Keratinocyte (primary cell): ENCODE results near the gene CACNA1C. TPM values are rescaled to one million over a fixed set of nuclear protein-coding genes. Genes with fewer than 3 reads are reported as not detected.

Experiments used
- DNase-seq: peaks from one replicate; pipeline ENCODE4 v3.0.0-alpha.2; 2011; ENCODE audit warnings: low read depth, missing footprints, low spot score
- FAIRE-seq: peaks from 2 replicates; lab custom pipeline; 2011; peaks lifted over from hg19 to GRCh38; lab: Jason Lieb, UNC
- H2AFZ ChIP-seq: 2 replicates; pipeline ENCODE4 v1.6.0; 2012; ENCODE audit warnings: low read length, control low read depth, inconsistent platforms; ENCODE audit not compliant: control insufficient read depth
- H3K27ac ChIP-seq: 2 replicates; pipeline ENCODE4 v1.5.1; 2011; ENCODE audit warnings: low read length; ENCODE audit not compliant: control insufficient read depth, insufficient read depth
- H3K27me3 ChIP-seq: 3 replicates; pipeline ENCODE4 v1.6.0; 2011; ENCODE audit warnings: low read length; ENCODE audit not compliant: control insufficient read depth, insufficient read depth; ENCODE audit errors: extremely low read depth
- H3K36me3 ChIP-seq, 2 experiments: 2 replicates in 1 of 2; 3 replicates in 1 of 2; pipeline ENCODE4 v1.5.1; 2011; ENCODE audit warnings: low read length in 2 of 2, mild to moderate bottlenecking in 1 of 2; ENCODE audit not compliant: control insufficient read depth in 2 of 2, insufficient read depth in 2 of 2; ENCODE audit errors: extremely low read depth in 1 of 2
- H3K4me1 ChIP-seq: 3 replicates; pipeline ENCODE4 v1.5.1; 2011; ENCODE audit warnings: low read length; ENCODE audit not compliant: control insufficient read depth, insufficient read depth; ENCODE audit errors: extremely low read depth
- H3K4me2 ChIP-seq: 3 replicates; pipeline ENCODE4 v1.6.0; 2011; ENCODE audit warnings: low read depth, low read length; ENCODE audit not compliant: control insufficient read depth, insufficient read depth; ENCODE audit errors: extremely low read depth
- H3K4me3 ChIP-seq, 3 experiments: fragments of 200-600 bp in 1 of 3; sonication (generic) in 1 of 3; 2 replicates in 2 of 3; 3 replicates in 1 of 3; pipeline ENCODE4 v1.5.1; 2011 to 2016; ENCODE audit warnings: low read length in 3 of 3, mild to moderate bottlenecking in 3 of 3, control low read depth in 2 of 3, inconsistent platforms in 1 of 3, low read depth in 1 of 3, mixed read lengths in 1 of 3, mixed run types in 1 of 3, moderate library complexity in 1 of 3; ENCODE audit not compliant: control insufficient read depth in 2 of 3, insufficient read depth in 2 of 3; ENCODE audit errors: extremely low read depth in 1 of 3
- H3K79me2 ChIP-seq: 2 replicates; pipeline ENCODE4 v1.6.0; 2012; ENCODE audit warnings: low read length; ENCODE audit not compliant: control insufficient read depth, insufficient read depth
- H3K9ac ChIP-seq: 3 replicates; pipeline ENCODE4 v1.6.0; 2011; ENCODE audit warnings: low read length; ENCODE audit not compliant: control insufficient read depth, insufficient read depth; ENCODE audit errors: extremely low read depth
- H3K9me1 ChIP-seq: 3 replicates; pipeline ENCODE4 v1.6.0; 2011; ENCODE audit warnings: low read length; ENCODE audit not compliant: control insufficient read depth, insufficient read depth; ENCODE audit errors: extremely low read depth
- H3K9me3 ChIP-seq: 2 replicates; pipeline ENCODE4 v1.5.1; 2012; ENCODE audit warnings: low read depth, low read length; ENCODE audit not compliant: control insufficient read depth
- H4K20me1 ChIP-seq: 3 replicates; pipeline ENCODE4 v1.6.0; 2011; ENCODE audit warnings: low read length; ENCODE audit not compliant: control insufficient read depth, insufficient read depth; ENCODE audit errors: extremely low read depth
- EZH2 ChIP-seq: IDR thresholded peaks from one replicate; pipeline ENCODE4 v1.6.1; 2012; ENCODE audit warnings: inconsistent platforms, mild to moderate bottlenecking, low read length, moderate library complexity
- dilution Hi-C: fragments of 300-500 bp; cut with MboI; formaldehyde crosslinking; loops from one replicate; pipeline ENCODE4 v1.7.0; 2020; ENCODE audit warnings: low sequenced_read_pairs; ENCODE audit not compliant: extremely low pct_ligation_motif_present
- polyA plus RNA-seq, 5 experiments: library from polyadenylated mRNA; depleted of rRNA in 3 of 5; stranded (reverse) in 3 of 5; stranded (forward) in 1 of 5; unstranded in 1 of 5; fragments of >200 nt; gene quantifications; 1 replicate in 1 of 5; 2 replicates in 3 of 5; 3 replicates in 1 of 5; pipeline versions ENCODE4 v1.2.1 to v1.2.3, GENCODE V29; 2011 to 2012; ENCODE audit warnings: missing spikeins in 2 of 5, low read depth in 1 of 5, low replicate concordance in 1 of 5
- TF ChIP-seq, protein P1 (sequence below), 3 experiments: IDR thresholded peaks in 1 of 3; conservative IDR thresholded peaks in 1 of 3; optimal IDR thresholded peaks in 1 of 3; 2 replicates in 2 of 3; 3 replicates in 1 of 3; pipeline versions ENCODE3 to v1.5.1; 2011; ENCODE audit warnings: low read length in 3 of 3, mild to moderate bottlenecking in 3 of 3, moderate library complexity in 2 of 3, control low read depth in 1 of 3, inconsistent platforms in 1 of 3; ENCODE audit not compliant: insufficient read depth in 2 of 3; ENCODE audit errors: extremely low read depth in 1 of 3

CACNA1C gene
- polyA plus RNA-seq, 1 donor (not counting 4 experiments of a cell fraction or from before 2014, with no cell fraction given), result not detected

DNA sequence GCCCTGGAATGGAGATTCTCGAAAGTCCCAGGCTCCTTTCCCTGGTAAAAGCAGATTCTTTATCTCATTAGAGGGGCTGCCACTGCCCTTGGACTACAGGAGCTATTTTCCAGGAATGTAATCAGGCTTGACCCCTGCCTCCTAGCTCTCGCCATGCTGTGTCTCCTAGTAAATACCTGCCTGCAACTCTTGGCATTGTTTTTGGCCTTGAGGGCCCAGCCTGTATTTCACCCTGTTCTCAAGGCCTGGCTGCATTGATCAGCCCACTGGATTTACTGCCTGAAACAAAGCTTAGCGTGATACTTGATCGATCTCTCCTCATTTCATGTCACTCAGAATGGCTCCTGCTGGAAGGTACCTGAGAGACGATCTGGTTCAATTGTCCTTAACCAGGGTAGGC is 273.7 kb downstream of the CACNA1C start:
- FAIRE-seq (no peak), DNase-seq (no peak)
- H3K36me3 ChIP-seq, result no peaks in the 10 kb centered on the region
- no peak for TF ChIP-seq EZH2
- TF ChIP-seq, protein P1, sequence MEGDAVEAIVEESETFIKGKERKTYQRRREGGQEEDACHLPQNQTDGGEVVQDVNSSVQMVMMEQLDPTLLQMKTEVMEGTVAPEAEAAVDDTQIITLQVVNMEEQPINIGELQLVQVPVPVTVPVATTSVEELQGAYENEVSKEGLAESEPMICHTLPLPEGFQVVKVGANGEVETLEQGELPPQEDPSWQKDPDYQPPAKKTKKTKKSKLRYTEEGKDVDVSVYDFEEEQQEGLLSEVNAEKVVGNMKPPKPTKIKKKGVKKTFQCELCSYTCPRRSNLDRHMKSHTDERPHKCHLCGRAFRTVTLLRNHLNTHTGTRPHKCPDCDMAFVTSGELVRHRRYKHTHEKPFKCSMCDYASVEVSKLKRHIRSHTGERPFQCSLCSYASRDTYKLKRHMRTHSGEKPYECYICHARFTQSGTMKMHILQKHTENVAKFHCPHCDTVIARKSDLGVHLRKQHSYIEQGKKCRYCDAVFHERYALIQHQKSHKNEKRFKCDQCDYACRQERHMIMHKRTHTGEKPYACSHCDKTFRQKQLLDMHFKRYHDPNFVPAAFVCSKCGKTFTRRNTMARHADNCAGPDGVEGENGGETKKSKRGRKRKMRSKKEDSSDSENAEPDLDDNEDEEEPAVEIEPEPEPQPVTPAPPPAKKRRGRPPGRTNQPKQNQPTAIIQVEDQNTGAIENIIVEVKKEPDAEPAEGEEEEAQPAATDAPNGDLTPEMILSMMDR (optimal IDR thresholded peaks at IDR 0.05 in 1 of 3, IDR thresholded peaks at IDR 0.05 in 1 of 3, conservative IDR thresholded peaks at IDR 0.05 in 1 of 3; ENCODE audit: extremely low read depth in 1 of 3, insufficient read depth in 2 of 3, low read length in 3 of 3), result no peak
- no peaks in the 10 kb centered on the region for H4K20me1 ChIP-seq
- H3K79me2 ChIP-seq, result no peaks in the 10 kb centered on the region
- no peaks in the 10 kb centered on the region for H3K9me3 ChIP-seq
- H3K4me3 ChIP-seq, result no peak overlapping the region
- H3K4me2 ChIP-seq, result no peak overlapping the region
- H3K9me1 ChIP-seq, result no peaks in the 10 kb centered on the region
- no peak overlapping the region for H2AFZ ChIP-seq
- peaks cover 11% of the 10 kb centered on the region for H3K27me3 ChIP-seq
- H3K27ac ChIP-seq, result no peak overlapping the region
- no peaks in the 10 kb centered on the region for H3K4me1 ChIP-seq
- dilution Hi-C loops, result no loop called here
- no peak overlapping the region for H3K9ac ChIP-seq

DNA sequence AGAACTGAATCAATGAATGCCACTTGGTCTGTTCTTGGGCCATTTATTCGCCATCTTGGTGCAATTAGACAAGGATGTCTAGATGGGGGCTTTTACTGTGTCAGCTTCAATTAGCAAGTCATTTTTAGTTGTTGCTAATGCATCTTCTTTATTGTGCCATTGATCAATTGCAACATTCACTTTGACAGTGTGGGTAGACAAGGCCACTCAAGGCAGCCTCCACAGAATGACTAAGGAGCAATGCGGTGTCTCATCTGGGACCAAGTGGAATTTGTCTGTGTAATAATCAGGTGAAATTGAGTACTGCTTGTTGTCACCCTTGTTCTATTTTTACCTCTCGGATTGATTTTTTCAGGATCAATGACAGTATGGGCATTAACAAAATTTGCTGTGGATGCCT is 275.9 kb downstream of the CACNA1C start:
- Histone ChIP-seq H4K20me1 (no peaks in the 10 kb centered on the region), H3K4me1 (no peaks in the 10 kb centered on the region), H3K4me2 (no peak overlapping the region), H3K9ac (no peak overlapping the region), H3K9me3 (no peaks in the 10 kb centered on the region), H3K9me1 (no peaks in the 10 kb centered on the region), H2AFZ (no peak overlapping the region), H3K79me2 (no peaks in the 10 kb centered on the region), H3K36me3 (no peaks in the 10 kb centered on the region), H3K27ac (no peak overlapping the region), H3K27me3 (peaks cover 6% of the 10 kb centered on the region), H3K4me3 (no peak overlapping the region)
- dilution Hi-C loops, result no loop called here
- FAIRE-seq, result no peak
- no peak for DNase-seq
- no peak for TF ChIP-seq EZH2
- TF ChIP-seq, protein P1 (optimal IDR thresholded peaks at IDR 0.05 in 1 of 3, IDR thresholded peaks at IDR 0.05 in 1 of 3, conservative IDR thresholded peaks at IDR 0.05 in 1 of 3; ENCODE audit: extremely low read depth in 1 of 3, insufficient read depth in 2 of 3, low read length in 3 of 3), result no peak
